ENCODE results near the gene METTL3. TPM values are rescaled to one million over a fixed set of nuclear protein-coding genes. Genes with fewer than 3 reads are reported as not detected.

METTL3 gene
- total and polyA plus RNA-seq, 2 of the 13 experiments (the other 11 are each of a cell fraction or from before 2014, with no cell fraction given) = 123 to 130 TPM

DNA sequence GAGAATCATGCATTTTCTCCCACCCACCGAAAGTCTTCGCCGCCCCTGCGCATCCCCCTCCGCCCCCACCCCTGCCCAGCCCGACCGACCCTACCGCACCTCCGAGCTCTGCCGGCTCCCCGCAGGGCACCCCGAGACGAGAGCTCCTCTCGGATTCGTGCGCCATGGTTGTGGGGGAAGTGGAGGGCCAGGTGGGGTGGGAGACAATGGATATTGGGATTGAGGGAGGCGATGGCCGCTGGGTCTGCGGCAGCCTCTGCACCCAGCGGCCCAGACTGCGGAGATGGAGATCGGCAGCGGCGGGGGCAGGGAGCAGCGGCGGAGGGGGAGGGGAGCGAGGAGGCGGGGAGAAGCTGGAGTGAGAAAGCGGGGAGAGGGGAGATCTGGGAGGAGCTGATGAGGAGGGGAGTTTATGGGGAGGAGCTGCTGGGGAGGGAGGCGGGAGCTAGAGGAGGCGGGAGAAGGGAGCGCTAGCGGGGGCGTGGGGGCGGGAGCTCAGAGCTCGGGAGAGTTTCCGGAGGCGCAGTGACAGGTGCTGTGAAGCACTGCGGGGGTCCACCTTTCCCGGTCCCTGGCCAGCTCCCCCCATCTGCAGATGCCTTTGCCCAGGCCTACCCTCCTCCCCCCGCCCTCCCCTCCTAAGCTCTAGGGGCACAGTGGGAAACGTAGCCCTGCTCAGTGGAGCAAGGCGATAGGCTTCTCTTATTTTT lies 15.0 kb upstream of the METTL3 start, which contains the start of gene SALL2 (continued):
- TF ChIP-seq MIER3 (CRISPR knock-in tag; IDR thresholded peaks at IDR 0.05; ENCODE audit: borderline replicate concordance) (no peak), KDM3A (CRISPR knock-in tag; IDR thresholded peaks at IDR 0.05; ENCODE audit: low read depth) (no peak), SMARCE1 (IDR thresholded peaks at IDR 0.05; ENCODE audit: borderline replicate concordance) (no peak), POLR2G (IDR thresholded peaks at IDR 0.05; ENCODE audit: low read depth, low read length) (0 out of 2 replicates have a peak, but pooled peaks have one; percentile 50), ZNF331 (CRISPR knock-in tag; IDR thresholded peaks at IDR 0.05) (peak; percentile 39; the same call in 1 of the 2 replicates), ZNF598 (CRISPR knock-in tag; IDR thresholded peaks at IDR 0.05; ENCODE audit: borderline replicate concordance) (no peak), ERF (CRISPR knock-in tag; IDR thresholded peaks at IDR 0.05) (peak; percentile 61; the same call in 1 of the 2 replicates), POGZ (CRISPR knock-in tag; IDR thresholded peaks at IDR 0.05) (0 out of 2 replicates have a peak, but pooled peaks have one; percentile 39), ATF4 (CRISPR knock-in tag; IDR thresholded peaks at IDR 0.05) (peak in 1 of 2 experiments; percentile 47; a peak in 2 of 4 replicates), POLR2A (IDR thresholded peaks at IDR 0.05; ENCODE audit: insufficient read depth in 1 of 2, low read depth in 2 of 2, low read length in 2 of 2) (peak in 1 of 2 experiments; percentile 93; a peak in 2 of 4 replicates), SP2 (CRISPR knock-in tag; IDR thresholded peaks at IDR 0.05) (peak; percentile 60; the same call in 1 of the 2 replicates), TAF1 (CRISPR knock-in tag; IDR thresholded peaks at IDR 0.05) (no peak; the same call in 1 of the 2 replicates), ZNF281 (CRISPR knock-in tag; IDR thresholded peaks at IDR 0.05; ENCODE audit: borderline replicate concordance) (peak; percentile 88), ZNF740 (CRISPR knock-in tag; IDR thresholded peaks at IDR 0.05) (0 out of 2 replicates have a peak, but pooled peaks have one; percentile 22), ZNF724P (CRISPR knock-in tag; IDR thresholded peaks at IDR 0.05; ENCODE audit: borderline replicate concordance) (0 out of 2 replicates have a peak, but pooled peaks have one; percentile 5), ZNF547 (CRISPR knock-in tag; IDR thresholded peaks at IDR 0.05) (peak; percentile 37; the same call in 1 of the 2 replicates), IRF2 (CRISPR knock-in tag; IDR thresholded peaks at IDR 0.05) (peak; percentile 44; the same call in 1 of the 2 replicates), NR2F6 (IDR thresholded peaks at IDR 0.05) (no peak), NR2F6 (CRISPR knock-in tag; IDR thresholded peaks at IDR 0.05) (0 out of 2 replicates have a peak, but pooled peaks have one; percentile 15)
- TF ChIP-seq, protein P1, sequence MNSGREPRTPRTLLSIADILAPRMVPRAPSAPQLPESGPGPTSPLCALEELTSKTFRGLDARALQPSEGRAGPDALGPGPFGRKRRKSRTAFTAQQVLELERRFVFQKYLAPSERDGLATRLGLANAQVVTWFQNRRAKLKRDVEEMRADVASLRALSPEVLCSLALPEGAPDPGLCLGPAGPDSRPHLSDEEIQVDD (CRISPR knock-in tag; IDR thresholded peaks at IDR 0.05; ENCODE audit: borderline replicate concordance) = 0 out of 2 replicates have a peak, but pooled peaks have one; percentile 45
